NCI-H1048 (cell line): ENCODE results near the gene HLA-A.
"Not testable (repeated sequence)": the region's sequence is repeated elsewhere in the genome, so short reads cannot be mapped to it uniquely, and the experiment has no call there.

ENCODE experiments used
- DNase-seq: peaks from one replicate; lab custom pipeline; 2025; lab: John Stamatoyannopoulos, UW

Gene HLA-A

DNA sequence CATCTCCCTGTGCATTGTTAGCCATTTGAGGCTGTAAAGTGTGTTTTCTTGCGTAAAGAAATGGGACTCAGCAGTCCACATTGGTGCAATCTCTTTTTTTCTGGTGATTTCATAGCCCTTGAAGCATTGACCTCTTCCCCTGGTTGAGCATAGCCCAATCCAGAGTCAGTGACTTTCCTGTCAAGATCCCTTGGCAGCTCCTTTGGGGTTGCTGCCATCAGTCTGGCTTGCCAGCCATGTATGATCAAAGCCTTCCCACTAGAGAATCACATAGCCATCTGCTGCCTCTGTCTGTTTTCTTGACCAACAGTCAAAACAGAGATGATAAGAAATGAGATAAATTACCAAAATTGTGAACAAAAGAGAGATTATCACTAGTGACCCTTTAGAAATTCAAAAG is 19.6 kb downstream of the HLA-A start:
- DNase-seq: no peak

DNA sequence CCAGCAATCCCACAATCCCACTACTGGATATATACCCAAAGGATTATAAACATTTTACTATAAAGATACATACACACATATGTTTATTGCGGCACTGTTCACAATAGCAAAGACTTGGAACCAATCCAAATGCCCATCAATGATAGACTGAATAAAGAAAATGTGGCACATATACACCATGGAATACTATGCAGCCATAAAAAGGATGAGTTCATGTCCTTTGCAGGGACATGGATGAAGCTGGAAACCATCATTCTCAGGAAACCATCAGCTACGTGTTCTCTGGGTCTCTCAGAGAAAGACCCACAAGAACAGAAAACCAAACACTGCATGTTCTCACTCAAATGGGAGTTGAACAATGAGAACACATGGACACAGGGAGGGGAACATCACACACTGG is 21.4 kb downstream of the HLA-A start:
- DNase-seq: not testable (repeated sequence)

DNA sequence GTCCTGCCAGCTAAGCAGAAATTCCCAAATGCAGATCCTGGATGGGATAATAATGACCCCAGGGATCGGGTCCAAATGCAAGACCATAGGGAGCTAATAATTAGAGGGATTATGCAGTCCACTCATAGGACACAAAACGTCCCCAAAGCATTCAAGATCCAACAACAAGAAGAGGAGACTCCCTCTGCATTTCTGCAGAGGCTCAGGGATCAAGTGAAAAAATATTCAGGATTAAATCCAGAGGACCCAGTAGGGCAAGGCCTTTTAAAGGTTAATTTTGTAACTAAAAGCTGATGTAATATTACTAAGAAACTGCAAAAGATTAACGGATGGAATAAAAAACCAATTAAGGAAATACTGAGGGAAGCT is 22.2 kb downstream of the HLA-A start:
- no peak for DNase-seq

DNA sequence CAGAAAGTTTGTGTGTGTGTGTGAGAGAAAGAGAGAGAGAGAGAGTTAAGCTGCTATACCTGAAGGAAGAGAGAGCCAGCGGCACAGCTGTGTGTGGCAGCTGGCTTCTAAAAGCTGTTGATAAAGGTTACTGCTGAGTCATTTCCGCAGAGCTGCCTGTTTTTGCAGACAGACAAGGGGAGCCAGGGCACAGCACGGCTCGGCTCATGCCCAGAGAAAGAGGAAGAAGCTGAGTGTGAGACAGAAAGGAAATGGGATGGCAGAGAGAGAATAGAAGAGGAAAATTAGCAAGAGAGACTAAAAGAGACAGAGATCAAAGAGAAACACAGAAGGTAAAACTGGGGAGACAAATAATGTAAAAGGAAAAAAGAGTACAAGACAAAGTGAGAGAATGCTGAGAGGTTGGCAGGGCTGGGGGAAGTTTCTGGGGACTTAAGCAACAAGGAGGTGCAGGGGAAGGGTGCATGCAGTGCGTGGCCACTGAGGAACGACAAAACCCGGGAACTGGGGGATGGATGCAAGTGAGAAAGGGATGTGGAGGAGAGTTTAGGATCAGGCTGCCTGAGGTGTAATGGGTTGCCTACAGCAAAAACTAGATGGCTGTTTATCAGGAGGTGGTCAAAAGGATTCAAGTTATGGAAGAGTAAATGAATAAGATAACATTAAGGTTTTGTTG is 22.7 kb downstream of the HLA-A start:
- no peak for DNase-seq

DNA sequence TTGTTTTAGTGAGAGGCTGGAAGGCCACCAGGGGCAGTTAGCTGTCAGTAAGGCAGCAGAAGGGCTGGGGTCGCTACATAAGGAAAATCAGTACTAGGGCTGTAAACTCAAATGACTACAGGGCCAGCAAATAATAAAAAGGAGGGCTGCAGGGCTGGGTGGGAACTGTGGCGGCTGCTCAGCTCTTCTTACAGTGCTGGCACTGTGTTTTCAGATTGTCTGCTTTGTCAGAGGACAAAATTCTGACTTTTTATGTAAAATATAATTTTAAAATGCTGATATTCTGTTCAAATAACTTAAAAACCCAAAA is 23.2 kb downstream of the HLA-A start:
- no peak for DNase-seq

DNA sequence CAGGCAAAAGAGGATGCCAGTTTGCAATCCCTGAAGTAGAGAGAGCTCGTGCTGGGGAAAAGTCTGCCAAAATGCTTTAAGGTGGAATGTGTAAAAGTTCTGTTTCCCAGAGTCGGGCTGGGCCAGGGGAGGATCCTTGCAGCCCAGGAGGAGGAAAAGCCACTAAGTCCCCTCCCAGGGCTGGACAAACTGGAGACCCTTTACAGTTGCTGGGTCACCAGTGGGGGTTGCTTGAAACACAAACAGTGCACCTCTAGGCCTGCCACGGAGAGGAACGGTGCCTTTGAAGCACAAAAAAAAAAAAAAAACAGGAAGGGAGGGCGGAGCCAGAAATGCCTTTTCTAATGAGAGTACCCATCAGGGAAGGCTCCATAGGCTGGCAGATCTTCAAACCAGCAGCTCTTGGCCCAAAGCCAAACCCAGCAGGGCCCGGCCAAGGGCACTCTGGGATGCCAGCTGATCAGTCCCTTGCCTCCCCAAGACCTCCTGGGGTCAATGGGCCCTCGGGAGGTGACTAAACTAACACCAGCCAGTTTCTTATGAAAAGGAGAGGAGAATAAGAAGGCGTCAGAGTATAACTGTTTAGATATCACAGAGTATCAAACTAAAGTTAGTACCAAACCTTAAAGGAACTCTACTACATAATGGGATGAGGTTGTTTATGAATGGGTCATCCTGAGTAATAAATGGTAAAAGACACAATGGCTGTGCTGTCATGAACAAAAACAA is 23.7 kb downstream of the HLA-A start:
- no peak for DNase-seq

DNA sequence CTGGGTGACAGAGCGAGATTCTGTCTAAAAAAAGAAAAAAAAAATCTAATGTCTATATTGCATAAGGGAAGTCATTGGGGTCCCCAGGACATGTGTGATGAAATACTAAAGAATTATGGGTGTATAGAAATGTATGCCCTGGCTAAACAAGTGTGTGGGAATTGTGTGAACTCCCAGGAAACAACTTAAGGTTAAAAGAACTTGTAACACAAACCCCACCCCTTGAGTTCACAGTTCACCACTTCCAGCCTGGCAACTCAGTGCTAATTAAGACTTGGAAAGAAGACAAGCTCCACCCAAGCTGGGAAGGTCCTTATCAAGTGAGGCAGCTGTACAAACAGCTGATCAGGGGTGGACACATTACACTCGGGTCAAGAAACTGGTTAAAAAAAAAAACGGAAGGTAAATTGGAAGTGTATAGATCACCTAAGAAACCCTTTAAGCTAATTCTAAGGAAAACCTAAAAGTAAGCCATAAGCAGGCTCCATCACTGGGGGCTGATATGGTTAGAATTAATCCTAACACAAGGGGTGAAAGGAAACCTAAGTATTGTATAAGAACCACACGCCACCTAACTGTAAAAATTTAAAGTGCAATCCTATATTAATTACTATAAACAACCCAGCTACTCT is 25.2 kb downstream of the HLA-A start:
- DNase-seq: no peak

DNA sequence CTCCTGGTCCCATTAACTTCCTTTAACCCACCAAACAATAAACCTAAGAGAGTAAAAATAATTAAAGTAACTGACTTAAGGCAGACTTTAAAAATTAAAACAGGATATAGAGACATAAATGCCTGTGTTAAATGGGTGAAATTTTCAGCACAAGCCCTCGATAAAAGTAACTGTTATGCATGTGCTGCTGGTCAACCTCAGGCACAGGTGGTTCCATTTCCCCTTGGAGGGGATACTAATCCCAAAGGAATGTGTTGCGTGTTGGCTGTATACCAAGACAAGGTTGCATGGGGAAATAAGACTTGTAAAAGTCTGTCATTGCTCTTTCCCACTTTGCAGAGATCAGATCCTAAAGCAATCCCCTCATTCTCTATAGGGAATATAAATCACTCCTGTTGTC is 25.8 kb downstream of the HLA-A start:
- DNase-seq: no peak

DNA sequence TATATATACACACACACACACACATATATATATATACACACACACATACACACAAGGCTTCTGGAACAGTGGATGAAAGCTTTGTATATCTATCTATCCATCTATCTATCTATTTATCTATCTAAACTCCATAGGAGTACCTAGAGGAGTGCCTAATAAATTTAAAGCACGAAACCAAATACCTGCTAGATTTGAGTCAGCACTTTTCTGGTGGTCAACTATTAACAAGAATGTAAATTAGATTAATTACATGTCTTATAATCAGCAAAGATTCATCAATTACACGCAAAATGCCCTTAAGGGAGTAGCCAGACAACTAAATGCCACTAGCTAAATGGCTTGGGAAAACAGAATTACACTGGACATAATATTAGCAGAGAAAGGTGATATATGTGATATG is 26.6 kb downstream of the HLA-A start:
- no peak for DNase-seq

DNA sequence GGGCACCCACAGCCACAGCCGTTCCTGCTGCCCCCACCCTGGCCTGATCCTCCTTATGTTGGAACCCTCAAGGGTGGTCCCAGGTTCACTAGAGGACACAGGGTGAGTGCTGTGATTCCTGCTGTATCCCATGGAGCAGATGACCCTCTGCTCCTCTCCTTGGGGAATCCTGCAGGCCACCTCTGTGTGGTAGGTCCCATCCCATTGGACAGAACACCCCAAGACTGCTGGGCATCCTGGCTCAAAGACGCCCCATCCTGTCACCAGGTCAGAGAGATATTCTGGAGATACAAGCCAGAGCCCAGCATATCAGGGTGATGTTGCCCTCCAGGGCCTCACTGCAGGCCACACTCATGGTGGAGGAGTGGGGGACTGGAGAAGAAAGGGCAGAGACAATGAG is 28.4 kb downstream of the HLA-A start:
- DNase-seq: no peak

DNA sequence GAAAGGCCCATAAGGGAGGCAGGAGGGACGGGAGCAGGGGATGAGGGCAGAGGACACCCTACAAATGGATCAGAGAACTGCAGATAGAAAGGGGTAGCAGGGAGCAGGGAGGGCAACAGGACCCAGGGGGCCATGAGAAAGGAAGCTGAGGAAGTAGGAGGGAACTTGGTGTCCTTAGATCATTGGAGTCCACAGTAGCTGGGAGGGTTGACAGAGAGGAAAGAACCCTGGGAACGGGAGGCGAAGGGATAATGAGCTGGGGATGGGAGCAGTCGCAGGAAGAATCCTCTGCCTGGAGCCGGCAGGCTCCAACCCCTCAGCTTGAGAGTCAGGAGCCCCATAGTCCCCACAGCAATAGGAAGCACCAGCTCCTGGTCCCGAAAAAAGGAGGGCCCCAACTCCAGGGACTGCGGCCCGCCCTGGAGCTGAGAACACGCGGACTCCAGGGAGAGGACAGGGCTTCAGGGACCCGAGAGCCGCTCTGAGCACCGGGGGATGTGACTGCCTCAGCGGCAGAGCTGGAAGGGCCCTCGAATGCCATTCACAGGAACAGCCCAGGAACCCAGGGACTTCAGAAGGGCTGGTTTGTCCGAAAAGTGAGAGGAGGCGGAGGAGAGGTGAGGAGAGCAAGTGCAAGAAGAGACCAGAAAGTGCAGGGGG is 32.7 kb downstream of the HLA-A start:
- DNase-seq: no peak

DNA sequence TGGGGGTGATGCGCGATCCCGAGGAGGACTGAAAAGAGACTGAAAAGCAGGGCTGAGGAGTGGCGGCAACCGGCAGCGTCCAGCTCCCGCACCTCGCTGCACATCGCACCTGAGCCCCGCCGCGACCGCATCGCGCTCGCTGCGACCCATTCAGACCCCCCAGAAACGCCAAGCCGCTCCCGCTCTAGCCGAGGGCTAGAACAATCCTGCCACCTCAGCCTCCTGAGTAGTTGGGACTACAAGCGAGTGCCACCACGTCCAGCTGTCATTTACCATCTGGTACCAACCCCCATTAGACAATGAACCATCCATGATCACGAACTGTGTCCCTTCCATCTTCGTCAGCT is 33.2 kb downstream of the HLA-A start:
- DNase-seq: no peak

DNA sequence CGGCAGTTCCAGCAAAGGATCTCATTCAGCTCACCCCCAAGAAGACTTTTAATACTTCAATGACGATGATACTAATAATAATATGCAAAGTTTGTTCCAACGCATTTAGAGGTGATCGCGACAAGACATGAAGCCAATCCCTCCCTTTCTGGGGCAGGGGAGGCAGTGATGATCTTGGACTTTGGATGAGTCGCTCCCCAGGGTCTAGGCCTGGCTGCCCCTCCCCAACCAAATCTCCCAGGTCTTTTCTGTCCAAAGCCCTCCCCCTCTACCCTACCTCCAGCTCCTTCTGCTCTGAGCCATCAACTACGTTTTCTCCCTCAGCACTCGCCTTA is 33.9 kb downstream of the HLA-A start:
- no peak for DNase-seq

DNA sequence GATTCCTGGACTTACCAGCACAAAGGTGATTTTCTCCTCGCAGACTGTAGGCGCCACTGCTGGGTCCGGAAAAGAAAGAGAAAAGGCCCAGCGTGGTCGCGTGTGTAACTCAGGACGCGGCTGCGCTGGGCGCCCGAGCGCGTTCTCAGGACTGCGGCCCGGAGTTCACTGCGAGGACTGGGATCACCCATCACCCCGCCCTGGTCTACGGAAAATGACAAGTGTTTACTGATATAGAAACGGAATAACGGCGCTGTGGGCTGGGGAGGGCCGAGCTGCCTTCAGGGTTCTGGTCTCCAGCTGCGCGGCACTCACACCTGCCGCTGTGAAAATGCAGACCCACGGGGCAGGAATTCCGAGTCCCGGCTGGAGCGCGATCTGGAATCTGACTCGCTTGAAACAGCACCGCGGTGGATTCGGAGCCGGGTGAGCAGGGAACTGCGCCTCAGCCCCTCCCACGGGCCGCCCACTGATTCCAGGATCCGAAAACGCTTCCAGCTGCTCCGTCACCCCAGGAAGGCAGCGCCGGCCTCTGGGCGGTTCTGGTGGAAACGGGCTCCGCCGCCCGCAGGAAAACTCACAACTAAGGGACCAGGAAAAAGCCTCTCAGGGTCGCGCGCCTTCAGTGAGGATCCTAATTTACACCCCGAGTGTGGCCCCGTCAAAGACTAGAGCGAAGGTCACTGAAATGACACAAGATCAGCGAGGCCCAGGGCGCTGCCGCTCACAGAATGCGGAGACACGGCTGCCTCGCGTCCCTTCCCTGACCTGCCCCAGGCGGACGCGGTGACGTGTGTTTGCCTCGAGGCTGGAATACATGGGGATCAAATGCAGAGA is 34.5 kb downstream of the HLA-A start:
- no peak for DNase-seq

DNA sequence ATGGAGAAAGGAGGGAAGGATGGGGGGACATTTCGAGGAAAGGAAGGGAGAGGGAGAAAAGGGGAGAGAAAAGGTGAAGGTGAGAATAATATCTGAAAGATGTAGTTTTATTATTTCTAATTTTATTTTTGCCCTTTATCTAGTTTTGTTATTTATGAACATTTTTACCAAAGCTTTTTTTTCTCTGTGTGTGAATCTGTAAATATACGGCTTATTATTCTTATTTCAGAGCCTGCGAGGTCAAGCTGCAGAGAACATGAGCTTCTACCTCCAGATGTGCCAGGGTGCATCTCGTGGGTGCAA is 35.0 kb downstream of the HLA-A start:
- no peak for DNase-seq

DNA sequence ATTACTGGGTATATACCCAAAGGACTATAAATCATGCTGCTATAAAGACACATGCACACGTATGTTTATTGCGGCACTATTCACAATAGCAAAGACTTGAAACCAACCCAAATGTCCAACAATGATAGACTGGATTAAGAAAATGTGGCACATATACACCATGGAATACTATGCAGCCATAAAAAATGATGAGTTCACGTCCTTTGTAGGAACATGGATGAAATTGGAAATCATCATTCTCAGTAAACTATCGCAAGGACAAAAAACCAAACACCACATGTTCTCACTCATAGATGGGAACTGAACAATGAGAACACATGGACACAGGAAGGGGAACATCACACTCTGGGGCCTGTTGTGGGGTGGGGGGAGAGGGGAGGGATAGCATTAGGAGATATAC is 37.7 kb downstream of the HLA-A start:
- DNase-seq: not testable (repeated sequence)

DNA sequence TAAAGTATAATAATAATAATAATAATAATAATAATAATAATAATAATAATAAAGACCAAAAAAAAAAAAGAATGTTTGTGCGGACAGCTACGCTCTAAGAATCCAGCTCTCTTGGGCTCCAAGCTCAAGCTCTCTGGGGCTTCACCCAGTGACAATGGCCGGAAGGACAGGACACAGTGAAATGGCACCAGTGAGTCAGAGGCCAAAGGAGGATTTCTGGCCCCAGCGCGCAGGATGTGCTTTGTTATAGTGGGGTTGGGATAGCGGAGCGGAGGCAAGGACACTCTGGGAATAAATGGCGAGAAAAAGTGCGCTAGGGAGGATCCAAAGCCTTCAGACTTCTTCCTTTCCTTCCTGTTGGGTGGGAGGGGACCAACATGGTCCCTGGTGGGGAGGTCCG is 38.2 kb downstream of the HLA-A start:
- no peak for DNase-seq

DNA sequence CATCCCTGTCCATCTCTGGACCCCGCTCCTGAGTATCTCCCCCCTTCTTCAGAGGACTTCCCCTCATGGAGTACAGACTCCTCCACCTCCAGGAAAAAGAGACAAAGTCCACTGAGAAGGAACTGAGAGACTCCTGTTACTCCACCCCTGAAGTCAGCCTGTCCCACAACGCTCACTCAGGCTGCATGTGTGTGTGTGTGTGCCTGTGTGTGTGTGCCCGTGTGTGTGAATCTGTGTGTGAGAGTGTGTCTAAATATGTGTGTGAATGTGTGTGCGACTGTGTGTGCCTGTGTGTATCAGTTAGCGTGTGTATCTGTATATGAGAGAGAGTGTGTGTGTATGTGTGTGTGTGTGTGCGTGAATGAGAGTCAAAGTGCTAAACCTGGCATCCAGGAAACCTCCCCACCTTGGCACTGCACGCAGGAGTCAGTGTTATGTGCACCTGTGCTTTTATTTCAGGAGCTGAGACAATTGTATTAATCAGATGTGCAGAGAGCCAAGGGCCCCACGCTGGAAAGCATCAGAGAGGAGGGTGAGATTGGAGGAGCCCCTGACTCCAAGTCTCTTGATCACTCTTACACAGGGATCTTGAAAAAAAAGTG is 39.0 kb downstream of the HLA-A start:
- DNase-seq: no peak

DNA sequence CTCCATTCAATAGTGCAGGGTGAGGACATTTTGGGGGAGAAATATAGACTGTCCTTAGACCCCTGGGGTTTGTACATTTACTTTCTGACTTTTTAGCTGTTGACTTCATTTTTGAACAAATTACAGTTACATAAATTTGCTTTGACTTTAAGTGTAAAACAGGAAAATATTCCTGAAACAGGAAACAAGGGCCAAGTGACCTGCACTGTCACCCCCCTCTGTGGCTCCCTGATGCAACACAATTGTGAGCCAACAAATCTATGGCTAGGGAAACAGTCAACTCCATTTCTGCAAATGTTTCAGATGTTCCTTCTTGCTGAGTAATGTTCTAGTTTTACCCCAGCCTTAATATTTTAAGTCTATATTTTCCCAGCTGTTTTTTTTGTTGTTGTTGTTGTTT is 39.8 kb downstream of the HLA-A start:
- no peak for DNase-seq

DNA sequence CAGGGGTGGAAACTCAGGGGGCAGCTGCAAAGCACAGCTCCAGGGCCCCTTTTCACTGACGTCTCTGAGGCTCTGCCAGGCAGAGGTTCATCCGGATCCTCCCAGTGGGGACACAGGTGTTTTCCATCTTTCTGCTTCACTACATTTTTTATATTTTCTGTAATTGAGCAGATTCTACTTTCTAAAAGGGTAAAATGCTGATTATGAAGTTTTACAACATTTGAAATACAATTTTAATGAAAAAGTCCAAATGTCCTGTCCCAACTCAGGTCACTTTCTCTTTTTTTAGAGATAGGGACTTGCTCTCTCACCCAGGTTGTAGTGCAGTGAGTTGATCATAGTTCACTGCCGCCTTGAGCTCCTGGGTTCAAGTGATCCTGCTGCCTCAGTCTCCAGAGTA is 41.9 kb downstream of the HLA-A start:
- no peak for DNase-seq

DNA sequence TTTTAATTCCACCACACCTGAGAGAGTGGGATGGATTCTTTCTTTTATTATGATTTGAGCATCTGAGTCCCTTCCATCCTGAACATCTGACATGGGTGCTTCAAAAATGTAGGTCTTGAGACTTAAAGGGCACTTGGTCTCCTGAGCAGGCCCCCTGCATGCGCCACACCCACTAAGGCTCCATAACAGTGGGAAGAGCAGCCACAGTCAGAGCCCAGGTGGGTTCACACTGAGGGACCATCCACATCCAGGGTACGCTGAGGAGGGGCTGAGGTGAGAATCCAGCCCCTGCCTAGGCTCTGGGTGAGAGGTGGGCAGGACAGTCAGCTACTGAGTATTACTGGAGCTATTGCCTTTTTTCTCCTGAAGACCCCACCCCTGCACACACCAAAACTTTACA is 42.7 kb downstream of the HLA-A start:
- no peak for DNase-seq

DNA sequence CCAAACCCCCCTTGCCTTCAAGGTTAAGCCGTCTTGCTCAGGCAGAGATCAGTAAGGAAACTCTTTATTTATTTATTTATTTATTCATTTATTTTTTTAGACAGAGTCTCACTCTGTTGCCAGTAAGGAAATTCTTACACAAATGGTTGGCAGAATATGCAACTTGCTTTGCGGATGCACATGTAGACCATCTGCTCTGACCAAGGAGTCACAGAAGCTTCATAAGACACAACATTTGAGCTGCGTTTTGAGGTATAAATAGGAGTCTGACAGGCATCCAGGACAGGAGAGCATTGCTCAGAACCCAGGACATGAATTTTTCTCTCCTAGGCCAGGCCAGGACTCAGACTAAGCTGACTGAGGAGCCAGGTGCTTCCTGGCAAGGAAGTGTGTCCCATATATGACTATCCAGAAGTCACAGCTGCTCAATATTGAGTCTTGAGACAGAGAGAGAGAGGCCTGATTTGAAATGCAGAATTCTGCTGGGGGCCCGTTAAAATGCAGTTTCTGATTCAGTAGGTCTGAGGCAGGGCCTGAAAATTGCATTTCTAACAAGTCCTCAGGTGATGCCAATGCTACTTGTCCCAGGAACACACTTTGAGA is 43.9 kb downstream of the HLA-A start:
- DNase-seq: no peak
